SIG-M5 treated with dmso at 0.1 percent for 504 hours (cell line): ENCODE measurements around the gene ADTRP.

Experiments
- DNase-seq: peaks from one replicate; lab custom pipeline; 2025; ENCODE audit not compliant: unreplicated experiment; lab: John Stamatoyannopoulos, UW

ADTRP gene

GRCh38 chr6:11778648-11779328 is at the start of gene ADTRP:
Gene ADTRP, minus strand, starts transcription at chr6:11778803. Its CDS starts 44 bp downstream, at chr6:11778759.
- DNase-seq = no peak

GRCh38 chr6:11826779-11827178 is 48.2 kb upstream of the ADTRP start:
- DNase-seq = no peak

GRCh38 chr6:11824986-11825385 is 46.4 kb upstream of the ADTRP start:
- DNase-seq = no peak

GRCh38 chr6:11822346-11822745 is 43.7 kb upstream of the ADTRP start:
- DNase-seq = no peak

- no peak for DNase-seq
These were observed 43.2 kb upstream of the ADTRP start for GRCh38 chr6:11821781-11822180.

GRCh38 chr6:11820821-11821220 is 42.2 kb upstream of the ADTRP start:
- DNase-seq = no peak

- no peak for DNase-seq
These were observed 40.9 kb upstream of the ADTRP start for GRCh38 chr6:11819486-11819885.

- DNase-seq = no peak
These were observed 36.6 kb upstream of the ADTRP start for GRCh38 chr6:11815231-11815630.

GRCh38 chr6:11814819-11815218 is 36.2 kb upstream of the ADTRP start:
- no peak for DNase-seq

- no peak for DNase-seq
These were observed 35.5 kb upstream of the ADTRP start for GRCh38 chr6:11814106-11814505.

- no peak for DNase-seq
These were observed 35.0 kb upstream of the ADTRP start for GRCh38 chr6:11813606-11814005.

GRCh38 chr6:11812951-11813350 is 34.3 kb upstream of the ADTRP start:
- DNase-seq = no peak

GRCh38 chr6:11812439-11812838 is 33.8 kb upstream of the ADTRP start:
- no peak for DNase-seq

- DNase-seq = no peak
These were observed 33.2 kb upstream of the ADTRP start for GRCh38 chr6:11811644-11812264.

- no peak for DNase-seq
These were observed 32.4 kb upstream of the ADTRP start for GRCh38 chr6:11810854-11811643.

- no peak for DNase-seq
These were observed 31.5 kb upstream of the ADTRP start for GRCh38 chr6:11810039-11810541.

GRCh38 chr6:11808054-11808453 is 29.5 kb upstream of the ADTRP start:
- no peak for DNase-seq

GRCh38 chr6:11806561-11807317 is 28.1 kb upstream of the ADTRP start:
- DNase-seq = no peak

GRCh38 chr6:11805259-11806053 is 26.9 kb upstream of the ADTRP start:
- no peak for DNase-seq

- no peak for DNase-seq
These were observed 26.1 kb upstream of the ADTRP start for GRCh38 chr6:11804701-11805100.
